Mesodermal cell (in vitro differentiated cells): ENCODE measurements around the gene INHA. TPM values are rescaled to one million over a fixed set of nuclear protein-coding genes. Genes with fewer than 3 reads are reported as not detected.
A peak's percentile ranks its signal among the peaks of the same experiment; 100 is the strongest.

Source experiments
- H3K27ac ChIP-seq: 2 replicates; pipeline ENCODE4 v1.7.0; 2013; ENCODE audit warnings: mild to moderate bottlenecking, low read depth, low read length, moderate library complexity; ENCODE audit not compliant: severe bottlenecking
- H3K36me3 ChIP-seq: 2 replicates; pipeline ENCODE4 v1.7.1; 2013; ENCODE audit warnings: mild to moderate bottlenecking, low read length, moderate library complexity; ENCODE audit not compliant: control insufficient read depth, insufficient read depth
- H3K4me1 ChIP-seq: one replicate; pipeline ENCODE4 v1.7.1; 2013; ENCODE audit warnings: mild to moderate bottlenecking, low read length; ENCODE audit not compliant: insufficient read depth, control insufficient read depth, poor library complexity, severe bottlenecking
- H3K4me3 ChIP-seq: 2 replicates; pipeline ENCODE4 v1.7.0; 2013; ENCODE audit warnings: low read length, control low read depth, mild to moderate bottlenecking; ENCODE audit not compliant: insufficient read depth, poor library complexity, severe bottlenecking; ENCODE audit errors: extremely low read depth
- H3K9me3 ChIP-seq: 2 replicates; pipeline ENCODE4 v1.7.1; 2013; ENCODE audit warnings: mild to moderate bottlenecking, low read length, moderate library complexity; ENCODE audit not compliant: control insufficient read depth
- WGBS, 2 experiments: methylation state at CpG; one replicate each; pipeline ENCODE4 v1.1.5; 2013; ENCODE audit warnings: missing lambda C conversion rate in 2 of 2; ENCODE audit not compliant: insufficient coverage in 2 of 2; 5-methylcytosine and 5-hydroxymethylcytosine counted together
- polyA plus RNA-seq, 2 experiments: library from polyadenylated mRNA; stranded (reverse); fragments of 50-300 nt; gene quantifications; one replicate each; pipeline ENCODE4 v1.2.3, GENCODE V29; 2013

The INHA gene
- 0.33 TPM for polyA plus RNA-seq (2013, experiment 1 of 2)
- 0.51 TPM for polyA plus RNA-seq (2013, experiment 2 of 2)

DNA sequence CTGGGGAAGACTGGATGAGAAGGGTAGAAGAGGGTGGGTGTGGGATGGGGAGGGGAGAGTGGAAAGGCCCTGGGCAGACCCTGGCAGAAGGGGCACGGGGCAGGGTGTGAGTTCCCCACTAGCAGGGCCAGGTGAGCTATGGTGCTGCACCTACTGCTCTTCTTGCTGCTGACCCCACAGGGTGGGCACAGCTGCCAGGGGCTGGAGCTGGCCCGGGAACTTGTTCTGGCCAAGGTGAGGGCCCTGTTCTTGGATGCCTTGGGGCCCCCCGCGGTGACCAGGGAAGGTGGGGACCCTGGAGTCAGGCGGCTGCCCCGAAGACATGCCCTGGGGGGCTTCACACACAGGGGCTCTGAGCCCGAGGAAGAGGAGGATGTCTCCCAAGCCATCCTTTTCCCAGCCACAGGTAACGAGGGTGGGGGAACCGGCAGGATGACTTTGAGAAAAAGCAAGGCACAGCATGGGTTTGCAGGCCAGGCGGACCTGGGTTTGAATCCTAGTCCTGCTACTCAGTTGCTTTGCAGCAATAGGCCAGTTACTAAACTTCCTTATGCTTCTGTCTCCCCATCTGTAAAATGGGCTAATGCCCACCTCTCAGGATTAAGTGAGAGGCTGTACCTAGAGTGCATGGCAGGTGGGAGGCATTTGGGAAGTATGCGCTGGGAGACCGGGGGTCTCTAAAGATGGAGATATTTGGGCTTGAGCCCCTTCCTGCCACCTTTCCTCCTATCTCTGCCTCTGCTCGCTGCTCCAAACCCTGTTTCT lies at the start of gene INHA:
TSS of gene INHA (plus strand) at position 74 of the 765 bp plus-strand sequence. CDS start at position 139, 65 bp downstream.
- Histone ChIP-seq H3K4me1 (peaks cover 31% of the 10 kb centered on the region), H3K36me3 (peaks cover 27% of the 10 kb centered on the region), H3K27ac (peak within 1 kb of the TSS; percentile 89), H3K9me3 (no peaks in the 10 kb centered on the region), H3K4me3 (peak within 1 kb of the TSS; percentile 58)
- WGBS, 2 experiments, result 93 to 94% methylated on average over 10 to 13 of the region's 13 CpGs

GRCh38 chr2:219523031-219523671 lies 49.0 kb upstream of the INHA start:
- peak overlapping the region; percentile 21 for H3K4me3 ChIP-seq
- no peaks in the 10 kb centered on the region for H3K36me3 ChIP-seq
- H3K9me3 ChIP-seq, result no peaks in the 10 kb centered on the region
- H3K4me1 ChIP-seq, result peaks cover 56% of the 10 kb centered on the region
- 14 to 30% methylated on average over 15 of the region's 24 CpGs for WGBS, 2 experiments
- peak overlapping the region; percentile 29 for H3K27ac ChIP-seq

DNA sequence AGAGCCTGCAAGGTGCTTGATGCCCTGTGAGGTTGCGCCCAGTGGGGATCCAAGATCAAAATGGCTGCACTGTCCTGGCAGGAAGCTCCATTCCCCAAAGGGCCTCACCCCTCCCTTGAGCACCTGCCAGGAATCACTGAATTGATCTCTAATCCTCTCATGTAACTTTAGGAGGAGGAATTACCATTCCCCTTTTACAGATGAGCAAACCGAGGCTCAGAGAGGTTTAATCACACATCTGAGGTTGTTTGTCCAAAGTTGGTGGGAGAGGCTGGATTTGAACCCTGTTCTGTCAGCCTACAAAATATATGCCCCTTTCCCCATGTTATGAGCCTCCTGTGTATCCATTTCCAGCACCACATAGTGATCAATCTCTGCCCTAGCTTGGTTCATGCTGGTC lies 47.3 kb upstream of the INHA start:
- Histone ChIP-seq H3K4me3 (no peak overlapping the region), H3K4me1 (peaks cover 60% of the 10 kb centered on the region), H3K27ac (no peak overlapping the region), H3K36me3 (no peaks in the 10 kb centered on the region), H3K9me3 (no peaks in the 10 kb centered on the region)
- 91 to 100% methylated on average over 1 of the region's 2 CpGs for WGBS, 2 experiments

DNA sequence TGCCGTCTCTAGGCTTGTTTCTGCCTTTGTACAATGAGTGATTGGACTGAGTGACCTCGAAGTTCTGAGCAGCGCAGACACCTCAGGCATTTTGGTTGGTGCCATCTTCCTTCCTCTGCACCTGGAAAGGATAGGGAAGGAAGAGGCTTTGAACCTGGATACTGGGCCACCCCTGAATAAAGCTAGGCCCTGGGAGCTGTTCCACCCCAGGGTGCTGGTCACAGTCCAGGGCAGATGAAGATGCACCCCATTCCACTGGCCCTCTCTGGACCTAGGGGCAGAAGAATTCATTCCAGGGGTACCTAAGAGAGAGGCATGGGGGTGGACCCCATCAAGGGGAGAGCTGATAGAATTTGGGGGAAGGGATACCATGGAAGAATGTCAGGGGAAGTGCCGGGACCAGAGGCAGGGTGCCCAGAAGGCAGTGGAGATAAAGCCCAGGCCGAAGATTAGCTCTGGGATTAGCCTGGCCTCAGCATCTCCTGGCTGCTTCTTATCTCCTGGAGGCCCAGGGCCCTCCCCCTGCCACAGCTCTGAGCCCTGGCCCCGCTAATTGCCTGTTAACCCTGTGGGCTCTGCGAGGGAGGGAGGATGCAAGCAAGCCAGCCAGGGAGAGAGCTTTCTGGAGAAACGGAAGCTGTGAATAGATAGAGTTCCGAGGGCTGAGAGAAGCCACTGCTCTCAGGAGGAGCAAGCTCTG lies 46.4 kb upstream of the INHA start:
- Histone ChIP-seq H3K36me3 (no peaks in the 10 kb centered on the region), H3K4me1 (peaks cover 54% of the 10 kb centered on the region), H3K9me3 (no peaks in the 10 kb centered on the region), H3K27ac (peak overlapping the region; percentile 38), H3K4me3 (no peak overlapping the region)
- 48 to 63% methylated on average over 3 to 5 of the region's 9 CpGs for WGBS, 2 experiments

DNA sequence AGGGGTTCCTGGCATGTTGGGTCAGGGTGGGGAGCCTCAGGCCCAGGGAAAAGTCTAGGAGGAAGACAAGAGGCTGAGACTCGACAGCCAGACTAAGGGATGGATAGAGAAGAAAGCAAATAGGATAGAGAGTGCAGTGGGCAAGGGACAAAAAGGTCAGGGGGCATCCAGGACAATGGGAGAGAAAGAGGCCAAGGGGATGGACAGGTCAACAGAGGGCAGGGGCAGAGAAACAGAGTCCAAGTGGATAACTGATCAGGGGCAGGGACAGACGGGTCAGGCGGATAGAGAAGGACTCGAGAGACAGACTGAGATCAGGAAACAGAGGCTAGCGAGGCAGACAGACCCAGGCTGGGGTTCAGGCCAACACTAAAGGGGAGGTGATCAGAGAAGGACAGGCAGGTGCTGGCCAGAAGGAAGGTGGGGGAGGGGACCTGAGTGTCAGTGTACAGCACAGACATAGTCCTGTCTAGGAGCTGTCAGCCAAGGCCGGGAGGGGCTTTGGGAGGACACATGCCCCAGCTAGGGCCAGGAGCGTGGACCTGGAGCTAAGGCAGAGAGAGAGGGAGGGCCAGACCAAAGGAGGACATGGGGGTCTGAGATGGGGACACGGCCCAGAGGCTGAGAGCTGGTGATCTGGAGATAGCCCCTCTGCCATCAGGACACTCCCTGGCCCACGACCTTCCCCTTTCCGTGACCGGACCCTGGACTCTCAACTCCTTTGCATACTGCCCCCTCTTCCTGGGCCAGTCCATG lies 45.6 kb upstream of the INHA start:
- WGBS, 2 experiments, result 66 to 74% methylated on average over 8 to 10 of the region's 11 CpGs
- H3K4me1 ChIP-seq, result peaks cover 46% of the 10 kb centered on the region
- no peaks in the 10 kb centered on the region for H3K9me3 ChIP-seq
- no peak overlapping the region for H3K4me3 ChIP-seq
- H3K27ac ChIP-seq, result peak overlapping the region; percentile 38
- H3K36me3 ChIP-seq, result no peaks in the 10 kb centered on the region

GRCh38 chr2:219527076-219527394 lies 45.1 kb upstream of the INHA start:
- Histone ChIP-seq H3K27ac (no peak overlapping the region), H3K4me3 (no peak overlapping the region), H3K9me3 (no peaks in the 10 kb centered on the region), H3K4me1 (peaks cover 41% of the 10 kb centered on the region), H3K36me3 (no peaks in the 10 kb centered on the region)
- 84 to 89% methylated on average over 4 to 5 of the region's 6 CpGs for WGBS, 2 experiments

GRCh38 chr2:219527472-219527871 lies 44.6 kb upstream of the INHA start:
- no peaks in the 10 kb centered on the region for H3K36me3 ChIP-seq
- 90% methylated on average over 2 of the region's 5 CpGs for WGBS, 2 experiments
- H3K9me3 ChIP-seq, result no peaks in the 10 kb centered on the region
- H3K27ac ChIP-seq, result no peak overlapping the region
- peaks cover 40% of the 10 kb centered on the region for H3K4me1 ChIP-seq
- no peak overlapping the region for H3K4me3 ChIP-seq

DNA sequence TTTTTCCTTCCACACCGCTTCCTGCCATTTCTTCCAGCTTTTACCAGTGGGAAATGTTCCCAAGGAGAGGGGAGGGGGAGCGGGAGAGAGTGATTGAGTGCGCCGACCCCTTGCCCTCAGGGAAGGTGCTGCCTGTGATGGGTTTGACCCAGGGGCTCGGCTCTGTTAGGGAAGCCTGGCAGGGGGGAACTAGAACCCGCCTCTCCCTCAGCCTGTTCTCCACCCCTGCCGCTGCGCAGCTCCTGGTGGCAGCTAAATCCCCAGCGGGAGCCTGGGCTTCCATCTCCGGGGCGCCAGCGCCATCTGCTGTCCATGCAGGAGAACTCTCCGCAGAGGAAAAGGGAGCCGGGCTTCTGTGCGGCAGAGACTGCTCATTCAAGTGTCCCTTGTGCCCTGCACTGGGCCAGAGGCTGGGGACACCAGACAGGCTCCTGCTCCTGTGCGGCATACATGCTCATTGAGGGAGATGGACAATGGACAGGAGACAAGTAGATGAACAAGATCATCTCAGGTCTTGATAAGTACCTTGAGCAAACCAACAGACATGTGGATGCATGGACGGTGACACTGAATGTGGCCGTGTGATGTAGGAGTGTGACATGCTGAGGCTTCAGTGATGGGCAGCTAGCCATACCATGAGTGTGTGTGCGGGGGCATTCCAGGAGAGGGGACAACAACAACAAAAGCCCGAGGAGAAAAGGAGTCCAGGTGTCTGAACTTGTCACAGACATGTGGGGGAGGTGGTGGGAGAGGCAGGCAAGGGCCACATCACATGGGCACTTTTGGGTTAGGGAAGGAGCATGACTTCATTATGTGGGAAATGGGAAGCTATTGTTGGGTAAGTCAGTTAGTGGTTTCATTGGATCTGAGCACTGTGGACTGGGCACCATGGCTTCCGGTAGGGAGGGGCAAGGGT lies 41.8 kb upstream of the INHA start:
- H3K27ac ChIP-seq, result no peak overlapping the region
- WGBS, 2 experiments, result 24 to 31% methylated on average over 12 to 13 of the region's 21 CpGs
- H3K9me3 ChIP-seq, result no peaks in the 10 kb centered on the region
- no peaks in the 10 kb centered on the region for H3K36me3 ChIP-seq
- no peak overlapping the region for H3K4me3 ChIP-seq
- H3K4me1 ChIP-seq, result peaks cover 31% of the 10 kb centered on the region

GRCh38 chr2:219531639-219532377 lies 40.3 kb upstream of the INHA start:
- no peak overlapping the region for H3K27ac ChIP-seq
- H3K4me3 ChIP-seq, result no peak overlapping the region
- no peaks in the 10 kb centered on the region for H3K36me3 ChIP-seq
- H3K9me3 ChIP-seq, result no peaks in the 10 kb centered on the region
- WGBS, 2 experiments, result 85 to 89% methylated on average over 16 to 20 of the region's 20 CpGs
- peaks cover 17% of the 10 kb centered on the region for H3K4me1 ChIP-seq
